C4-2B (cell line): ENCODE results near the gene CABLES2.

Experiments used
- CTCF ChIP-seq: fragments of 450-650 bp; conservative IDR thresholded peaks from 2 replicates; pipeline ENCODE4 v1.5.1; 2017; ENCODE audit warnings: mild to moderate bottlenecking
- ZFX ChIP-seq: fragments of 450-650 bp; IDR thresholded peaks from 2 replicates; pipeline ENCODE4 v1.6.1; 2017

GRCh38 chr20:62417981-62418708, 11.1 kb upstream of the CABLES2 start:
- TF ChIP-seq CTCF (no peak), ZFX (no peak)
